Neural crest cell (in vitro differentiated cells): ENCODE data around the gene DUSP1. TPM values are rescaled to one million over a fixed set of nuclear protein-coding genes. Genes with fewer than 3 reads are reported as not detected.
"Not testable (repeated sequence)": the region's sequence is repeated elsewhere in the genome, so short reads cannot be mapped to it uniquely, and the experiment has no call there.

Source experiments
- DNase-seq: peaks from one replicate; pipeline ENCODE4 v3.0.0; 2021; ENCODE audit warnings: low read depth, mixed read lengths, low spot score
- H3K27ac Mint-ChIP-seq: one replicate; pipeline ENCODE4 v1.8.0; 2021; ENCODE audit warnings: mild to moderate bottlenecking, mixed read lengths; ENCODE audit not compliant: unreplicated experiment
- H3K27me3 Mint-ChIP-seq: 2 replicates; pipeline ENCODE4 v1.8.0; 2021; ENCODE audit warnings: low read depth, mild to moderate bottlenecking, mixed read lengths
- H3K36me3 Mint-ChIP-seq: 2 replicates; pipeline ENCODE4 v1.8.0; 2021; ENCODE audit warnings: low read depth, mild to moderate bottlenecking, mixed read lengths
- H3K4me1 Mint-ChIP-seq: 2 replicates; pipeline ENCODE4 v1.8.0; 2021; ENCODE audit warnings: mixed read lengths
- H3K4me3 Mint-ChIP-seq: one replicate; pipeline ENCODE4 v1.8.0; 2021; ENCODE audit warnings: mild to moderate bottlenecking, mixed read lengths
- H3K9me3 Mint-ChIP-seq: 2 replicates; pipeline ENCODE4 v1.8.0; 2021; ENCODE audit warnings: mixed read lengths
- total RNA-seq: library from RNA; stranded (reverse); gene quantifications from 2 replicates; pipeline ENCODE4 v1.2.1, GENCODE V29; 2021
- TF ChIP-seq, protein P1 (sequence below): fragments of 200-600 bp; sonication (generic); conservative IDR thresholded peaks from 2 replicates; pipeline ENCODE4 v1.5.0; 2021; ENCODE audit warnings: antibody characterized with exemption, mild to moderate bottlenecking

The DUSP1 gene
- total RNA-seq, 1 donor from 2014 or later: 20.9 TPM

DNA sequence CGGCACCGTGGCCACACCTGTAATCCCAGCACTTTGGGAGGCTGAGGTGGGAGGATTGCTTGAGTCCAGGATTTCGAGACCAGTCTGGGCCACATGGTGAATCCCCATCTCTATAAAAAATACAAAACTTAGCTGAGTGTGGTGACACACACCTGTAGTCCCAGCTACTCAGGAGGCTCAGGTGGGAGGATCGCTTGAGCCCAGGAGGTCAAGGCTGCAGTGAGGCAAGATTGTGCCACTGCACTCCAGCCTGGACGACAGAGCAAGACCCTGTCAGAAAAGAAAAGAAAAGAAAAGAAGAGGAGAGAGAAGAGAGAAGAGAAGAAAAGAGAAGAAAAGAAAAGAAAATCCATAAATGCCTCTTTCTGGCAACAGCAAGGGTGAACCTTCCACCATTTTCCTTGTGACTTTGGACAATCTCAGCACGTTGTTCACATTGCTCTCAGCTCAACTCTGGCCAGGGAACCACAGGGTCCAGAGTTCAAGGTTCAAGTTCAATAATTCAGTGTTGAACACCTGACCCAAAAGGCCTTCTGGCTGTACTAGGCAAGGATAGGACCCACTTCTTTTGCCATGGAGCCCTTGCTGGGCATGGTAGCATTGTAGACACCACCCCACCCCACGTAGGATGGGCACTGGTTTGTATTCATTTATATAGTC, 14.6 kb upstream of the DUSP1 start:
- Mint-ChIP-seq H3K9me3 (no peaks in the 10 kb centered on the region), H3K4me3 (no peak overlapping the region), H3K36me3 (no peaks in the 10 kb centered on the region), H3K27me3 (no peaks in the 10 kb centered on the region), H3K27ac (no peak overlapping the region), H3K4me1 (peaks cover 7% of the 10 kb centered on the region)
- DNase-seq: no peak
- TF ChIP-seq, protein P1, sequence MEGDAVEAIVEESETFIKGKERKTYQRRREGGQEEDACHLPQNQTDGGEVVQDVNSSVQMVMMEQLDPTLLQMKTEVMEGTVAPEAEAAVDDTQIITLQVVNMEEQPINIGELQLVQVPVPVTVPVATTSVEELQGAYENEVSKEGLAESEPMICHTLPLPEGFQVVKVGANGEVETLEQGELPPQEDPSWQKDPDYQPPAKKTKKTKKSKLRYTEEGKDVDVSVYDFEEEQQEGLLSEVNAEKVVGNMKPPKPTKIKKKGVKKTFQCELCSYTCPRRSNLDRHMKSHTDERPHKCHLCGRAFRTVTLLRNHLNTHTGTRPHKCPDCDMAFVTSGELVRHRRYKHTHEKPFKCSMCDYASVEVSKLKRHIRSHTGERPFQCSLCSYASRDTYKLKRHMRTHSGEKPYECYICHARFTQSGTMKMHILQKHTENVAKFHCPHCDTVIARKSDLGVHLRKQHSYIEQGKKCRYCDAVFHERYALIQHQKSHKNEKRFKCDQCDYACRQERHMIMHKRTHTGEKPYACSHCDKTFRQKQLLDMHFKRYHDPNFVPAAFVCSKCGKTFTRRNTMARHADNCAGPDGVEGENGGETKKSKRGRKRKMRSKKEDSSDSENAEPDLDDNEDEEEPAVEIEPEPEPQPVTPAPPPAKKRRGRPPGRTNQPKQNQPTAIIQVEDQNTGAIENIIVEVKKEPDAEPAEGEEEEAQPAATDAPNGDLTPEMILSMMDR: no peak

DNA sequence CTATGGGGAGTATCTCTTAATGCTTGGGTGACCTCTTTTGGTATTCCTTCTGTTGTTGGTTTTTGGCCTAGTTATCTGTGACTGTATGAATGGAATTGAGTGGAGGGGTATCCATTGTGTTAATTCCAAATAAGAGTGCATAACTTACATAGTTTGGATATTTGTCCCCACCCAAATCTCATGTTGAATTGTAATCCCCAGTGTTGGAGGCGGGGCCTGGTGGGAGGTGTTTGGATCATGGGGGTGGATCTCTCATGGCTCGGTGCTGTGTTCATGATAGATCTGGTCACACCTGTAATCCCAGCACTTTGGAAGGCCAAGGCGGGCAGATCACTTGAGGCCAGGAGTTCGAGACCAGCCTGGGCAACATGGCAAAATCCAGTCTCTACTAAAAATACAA, 13.2 kb upstream of the DUSP1 start:
- H3K4me1 Mint-ChIP-seq, H3K9me3 Mint-ChIP-seq, H3K27me3 Mint-ChIP-seq, DNase-seq, H3K36me3 Mint-ChIP-seq, H3K4me3 Mint-ChIP-seq, H3K27ac Mint-ChIP-seq: not testable (repeated sequence)

DNA sequence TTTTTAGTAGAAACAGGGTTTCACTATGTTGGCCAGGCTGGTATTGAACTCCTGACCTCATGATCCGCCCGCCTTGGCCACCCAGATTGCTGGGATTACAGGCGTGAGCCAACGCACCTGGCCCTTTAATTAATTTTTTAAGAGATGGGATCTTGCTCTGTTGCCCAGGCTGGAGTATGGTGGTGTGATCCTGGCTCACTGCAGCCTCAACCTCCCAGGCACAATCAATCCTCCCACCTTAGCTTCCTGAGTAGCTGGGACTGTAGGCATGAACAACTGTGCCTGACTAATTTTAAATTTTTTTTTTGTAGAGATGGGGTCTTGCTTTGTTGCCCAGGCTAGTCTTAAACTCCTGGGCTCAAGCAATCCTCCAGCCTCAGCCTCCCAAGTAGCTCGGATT, 12.3 kb upstream of the DUSP1 start:
- H3K36me3 Mint-ChIP-seq, H3K4me1 Mint-ChIP-seq, H3K4me3 Mint-ChIP-seq, H3K9me3 Mint-ChIP-seq, H3K27me3 Mint-ChIP-seq, H3K27ac Mint-ChIP-seq, DNase-seq: not testable (repeated sequence)

DNA sequence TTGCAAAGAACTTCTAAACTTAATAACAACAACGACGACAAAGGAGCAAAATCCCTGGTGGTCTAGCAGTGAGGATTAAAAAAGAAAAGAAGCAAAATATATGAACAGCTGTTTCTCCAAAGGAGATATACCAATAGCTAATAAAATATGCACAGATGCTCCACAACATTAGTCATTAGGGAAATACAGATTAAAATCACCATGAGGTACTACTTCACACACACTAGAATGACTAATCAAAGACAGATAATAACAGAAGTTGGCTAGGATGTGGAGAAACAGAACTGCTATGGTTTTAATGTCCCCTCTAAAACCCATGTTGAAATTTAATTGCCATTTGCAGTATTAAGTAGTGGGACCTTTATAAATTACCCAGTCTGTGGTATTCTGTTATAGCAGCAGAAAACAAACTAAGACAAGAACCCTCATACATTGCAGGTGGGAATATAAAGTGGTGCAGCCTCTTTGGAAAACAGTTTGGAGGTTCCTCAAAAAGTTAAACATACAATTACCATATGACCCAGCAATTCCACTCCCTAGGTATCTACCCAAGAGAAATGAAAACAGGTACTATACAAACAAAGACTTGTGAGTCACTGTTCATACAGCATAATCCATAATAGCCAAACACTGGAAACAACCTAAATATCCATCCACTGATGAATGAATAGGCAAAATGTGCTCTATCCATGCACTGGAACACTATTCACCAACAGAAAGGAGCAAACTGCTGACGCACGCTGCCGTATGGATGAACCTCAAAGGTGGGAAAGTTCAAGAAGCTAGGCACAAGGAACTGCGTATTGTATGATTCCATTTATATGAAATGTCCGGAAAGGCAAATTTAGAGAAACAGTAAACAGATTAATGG, 11.4 kb upstream of the DUSP1 start:
- H3K27me3 Mint-ChIP-seq: no peaks in the 10 kb centered on the region
- no peak overlapping the region for H3K4me3 Mint-ChIP-seq
- H3K9me3 Mint-ChIP-seq: no peaks in the 10 kb centered on the region
- no peak overlapping the region for H3K27ac Mint-ChIP-seq
- DNase-seq: no peak
- H3K36me3 Mint-ChIP-seq: no peaks in the 10 kb centered on the region
- H3K4me1 Mint-ChIP-seq: peaks cover 13% of the 10 kb centered on the region
- TF ChIP-seq, protein P1: no peak

DNA sequence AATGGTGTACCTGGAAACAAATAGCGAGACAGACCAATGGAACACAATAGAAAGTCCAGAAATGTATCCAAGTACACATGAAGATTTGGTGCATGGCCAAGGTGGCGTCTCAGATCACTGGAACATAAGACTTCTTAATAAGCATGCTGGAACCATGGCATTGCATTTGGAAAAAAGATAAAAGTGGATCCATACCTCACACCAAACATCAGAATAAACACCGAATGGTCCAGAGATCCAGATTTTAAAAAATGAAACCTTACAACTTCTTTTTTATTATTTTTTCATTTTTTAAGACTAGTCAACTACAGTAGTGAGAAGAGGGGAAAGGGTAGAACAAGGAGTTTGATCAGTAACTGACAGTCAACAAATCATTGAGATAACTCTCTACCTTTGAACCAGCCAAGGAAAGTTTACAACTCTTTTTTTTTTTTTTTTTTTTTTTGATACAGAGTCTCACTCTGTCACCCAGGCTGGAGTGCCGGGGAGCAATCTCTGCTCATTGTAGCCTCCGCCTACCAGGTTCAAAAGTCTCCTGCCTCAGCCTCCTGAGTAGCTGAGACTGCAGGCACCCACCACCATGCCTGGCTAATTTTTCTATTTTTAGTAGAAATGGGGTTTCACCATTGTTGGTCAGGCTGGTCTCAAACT, 8.8 kb upstream of the DUSP1 start:
- Mint-ChIP-seq H3K27ac (no peak overlapping the region), H3K27me3 (no peaks in the 10 kb centered on the region), H3K9me3 (no peaks in the 10 kb centered on the region), H3K36me3 (no peaks in the 10 kb centered on the region), H3K4me3 (no peak overlapping the region), H3K4me1 (peaks cover 13% of the 10 kb centered on the region)
- TF ChIP-seq, protein P1: no peak
- no peak for DNase-seq

DNA sequence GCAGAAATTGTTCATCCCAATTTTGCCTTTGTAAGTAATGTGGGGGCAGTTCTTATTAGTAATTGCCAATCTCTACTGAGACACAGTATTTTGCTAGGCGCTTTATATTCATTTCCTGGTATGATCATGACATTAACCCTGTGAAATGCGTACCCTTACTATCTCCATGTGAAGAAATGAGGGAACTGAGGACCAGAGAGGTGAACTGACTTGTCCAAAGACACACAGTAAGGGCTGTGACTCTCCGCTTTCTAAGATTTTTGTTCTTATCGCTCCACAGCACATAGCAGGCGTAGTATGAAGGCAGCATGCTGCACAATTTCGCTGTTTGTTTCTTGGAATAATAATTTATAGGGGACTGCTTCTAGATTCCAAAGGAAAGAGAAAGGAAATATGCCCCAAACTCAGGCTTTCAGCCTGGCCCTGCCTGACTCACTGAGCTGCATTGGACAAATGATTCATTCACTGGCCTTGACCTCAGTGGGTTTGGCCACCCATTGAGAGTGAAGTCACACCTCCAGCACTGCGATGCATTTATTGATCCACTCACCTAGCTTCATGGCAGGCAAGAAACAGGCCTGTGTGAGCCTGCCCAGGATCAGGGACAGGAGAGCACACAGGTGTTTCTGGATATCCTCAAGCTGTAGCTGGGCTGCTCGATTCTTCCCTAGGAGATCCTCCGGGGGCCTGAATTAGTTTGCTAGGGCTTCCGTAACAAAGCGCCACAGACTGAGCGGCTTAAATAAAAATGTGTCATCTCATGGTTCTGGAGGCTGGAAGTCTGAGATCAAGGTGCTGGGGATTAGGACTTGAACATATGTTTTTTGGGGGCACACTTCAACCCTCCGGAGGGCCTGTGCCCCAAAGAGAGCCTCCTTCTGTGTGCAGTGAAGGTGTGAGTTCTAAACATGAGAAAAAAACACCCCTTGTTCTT, 7.2 kb upstream of the DUSP1 start:
- Mint-ChIP-seq H3K36me3 (no peaks in the 10 kb centered on the region), H3K27ac (no peak overlapping the region), H3K4me1 (peaks cover 13% of the 10 kb centered on the region), H3K4me3 (no peak overlapping the region), H3K9me3 (no peaks in the 10 kb centered on the region), H3K27me3 (no peaks in the 10 kb centered on the region)
- TF ChIP-seq, protein P1: no peak
- no peak for DNase-seq
